ENCODE data around the gene AKAP8. TPM values are rescaled to one million over a fixed set of nuclear protein-coding genes. Genes with fewer than 3 reads are reported as not detected.

AKAP8 gene
- total RNA-seq, 1 donor, result 33.4 TPM

Small RNAs within 50 kb of the gene (small RNA-seq; reads per million reads assigned to genes)
- not detected for gene AC005776.1

Other genes with a start within 250 kb of the AKAP8 start
- 7.5 TPM for gene NOTCH3, start 178.8 kb downstream of the AKAP8 start, total RNA-seq
- 0.27 TPM for gene EPHX3, start 147.3 kb downstream of the AKAP8 start, total RNA-seq
- gene BRD4, start 47.2 kb downstream of the AKAP8 start, total RNA-seq, result 32.3 TPM
- gene AKAP8L, start 39.2 kb upstream of the AKAP8 start, total RNA-seq, result 119 TPM
- 12.7 TPM for gene WIZ, start 70.2 kb upstream of the AKAP8 start, total RNA-seq
- gene RASAL3, start 84.8 kb upstream of the AKAP8 start, total RNA-seq, result 66.8 TPM
- gene PGLYRP2, start 99.7 kb upstream of the AKAP8 start, total RNA-seq, result under 0.01 TPM
- 5.4 TPM for gene CYP4F22, start 128.7 kb upstream of the AKAP8 start, total RNA-seq
- gene CYP4F8, start 235.4 kb upstream of the AKAP8 start, total RNA-seq, result under 0.01 TPM